ENCODE results near the gene CCNQ. TPM values are rescaled to one million over a fixed set of nuclear protein-coding genes. Genes with fewer than 3 reads are reported as not detected.

Gene CCNQ
- total and polyA plus RNA-seq, 3 donors from 2014 or later: 19.6 to 27.6 (median 26.9) TPM

GRCh38 chrX:153622661-153623309, 23.8 kb upstream of the CCNQ start:
- no peaks in the 10 kb centered on the region for H3K27me3 ChIP-seq
- 33 to 43% methylated on average over 16 to 17 of the region's 17 CpGs for WGBS, 2 donors
- no peaks in the 10 kb centered on the region for H3K9me3 ChIP-seq
- intact Hi-C loops (cut with DNase I; ENCODE audit: low total_unique reads): no loop called here
- no peak overlapping the region for H3K27ac ChIP-seq
- H3K36me3 ChIP-seq (ENCODE audit: low read depth, missing control alignments): no peaks in the 10 kb centered on the region
- no peak for TF ChIP-seq POLR2A (IDR thresholded peaks at IDR 0.05)
- TF ChIP-seq CTCF (IDR thresholded peaks at IDR 0.05): no peak
- no peaks in the 10 kb centered on the region for H3K4me1 ChIP-seq
- no peak for DNase-seq
- no peak overlapping the region for H3K4me3 ChIP-seq

- Histone ChIP-seq H3K9me3 (no peaks in the 10 kb centered on the region), H3K27ac (no peak overlapping the region), H3K27me3 (no peaks in the 10 kb centered on the region), H3K36me3 (ENCODE audit: low read depth, missing control alignments) (no peaks in the 10 kb centered on the region), H3K4me1 (no peaks in the 10 kb centered on the region), H3K4me3 (no peak overlapping the region)
- 72 to 79% methylated on average over 26 to 27 of the region's 27 CpGs for WGBS, 2 donors
- no peak for TF ChIP-seq POLR2A (IDR thresholded peaks at IDR 0.05)
- TF ChIP-seq CTCF (IDR thresholded peaks at IDR 0.05): no peak
- intact Hi-C loops (cut with DNase I; ENCODE audit: low total_unique reads): no loop called here
- no peak for DNase-seq
Measured at GRCh38 chrX:153621949-153622598, 23.1 kb upstream of the CCNQ start.

GRCh38 chrX:153620576-153620975, 21.6 kb upstream of the CCNQ start:
- intact Hi-C loops (cut with DNase I; ENCODE audit: low total_unique reads): no loop called here
- Histone ChIP-seq H3K36me3 (ENCODE audit: low read depth, missing control alignments) (no peaks in the 10 kb centered on the region), H3K4me1 (no peaks in the 10 kb centered on the region), H3K27me3 (no peaks in the 10 kb centered on the region), H3K4me3 (no peak overlapping the region), H3K27ac (no peak overlapping the region), H3K9me3 (no peaks in the 10 kb centered on the region)
- no peak for DNase-seq
- TF ChIP-seq CTCF (IDR thresholded peaks at IDR 0.05) (no peak), POLR2A (IDR thresholded peaks at IDR 0.05) (no peak)
- WGBS, 2 donors: 83 to 87% methylated on average over 5 of the region's 5 CpGs

- 89 to 90% methylated on average over 6 of the region's 6 CpGs for WGBS, 2 donors
- no peaks in the 10 kb centered on the region for H3K27me3 ChIP-seq
- no peaks in the 10 kb centered on the region for H3K36me3 ChIP-seq (ENCODE audit: low read depth, missing control alignments)
- H3K27ac ChIP-seq: no peak overlapping the region
- H3K9me3 ChIP-seq: no peaks in the 10 kb centered on the region
- intact Hi-C loops (cut with DNase I; ENCODE audit: low total_unique reads): no loop called here
- TF ChIP-seq CTCF (IDR thresholded peaks at IDR 0.05) (no peak), POLR2A (IDR thresholded peaks at IDR 0.05) (no peak)
- no peaks in the 10 kb centered on the region for H3K4me1 ChIP-seq
- DNase-seq: no peak
- H3K4me3 ChIP-seq: no peak overlapping the region
Measured at GRCh38 chrX:153614818-153615217, 15.9 kb upstream of the CCNQ start.

GRCh38 chrX:153612413-153612812, 13.5 kb upstream of the CCNQ start:
- no peaks in the 10 kb centered on the region for H3K9me3 ChIP-seq
- no peak for DNase-seq
- no peaks in the 10 kb centered on the region for H3K4me1 ChIP-seq
- H3K27ac ChIP-seq: no peak overlapping the region
- no peaks in the 10 kb centered on the region for H3K27me3 ChIP-seq
- no peak overlapping the region for H3K4me3 ChIP-seq
- H3K36me3 ChIP-seq (ENCODE audit: low read depth, missing control alignments): no peaks in the 10 kb centered on the region
- intact Hi-C loops (cut with DNase I; ENCODE audit: low total_unique reads): no loop called here
- 79 to 81% methylated on average over 10 of the region's 10 CpGs for WGBS, 2 donors
- TF ChIP-seq POLR2A (IDR thresholded peaks at IDR 0.05) (no peak), CTCF (IDR thresholded peaks at IDR 0.05) (no peak)

All from testis (tissue), 3 donors.